ENCODE results near the gene STARD3NL.

STARD3NL gene

GRCh38 chr7:38182450-38182849, 4.4 kb downstream of the STARD3NL start:
- no peak overlapping the region for H3K4me3 ChIP-seq (ENCODE audit: low read depth, low read length)
- no peak for TF ChIP-seq CTCF (IDR thresholded peaks at IDR 0.05; ENCODE audit: low read depth, low read length, missing control alignments)
- DNase-seq (ENCODE audit: low read depth), result no peak

DNA sequence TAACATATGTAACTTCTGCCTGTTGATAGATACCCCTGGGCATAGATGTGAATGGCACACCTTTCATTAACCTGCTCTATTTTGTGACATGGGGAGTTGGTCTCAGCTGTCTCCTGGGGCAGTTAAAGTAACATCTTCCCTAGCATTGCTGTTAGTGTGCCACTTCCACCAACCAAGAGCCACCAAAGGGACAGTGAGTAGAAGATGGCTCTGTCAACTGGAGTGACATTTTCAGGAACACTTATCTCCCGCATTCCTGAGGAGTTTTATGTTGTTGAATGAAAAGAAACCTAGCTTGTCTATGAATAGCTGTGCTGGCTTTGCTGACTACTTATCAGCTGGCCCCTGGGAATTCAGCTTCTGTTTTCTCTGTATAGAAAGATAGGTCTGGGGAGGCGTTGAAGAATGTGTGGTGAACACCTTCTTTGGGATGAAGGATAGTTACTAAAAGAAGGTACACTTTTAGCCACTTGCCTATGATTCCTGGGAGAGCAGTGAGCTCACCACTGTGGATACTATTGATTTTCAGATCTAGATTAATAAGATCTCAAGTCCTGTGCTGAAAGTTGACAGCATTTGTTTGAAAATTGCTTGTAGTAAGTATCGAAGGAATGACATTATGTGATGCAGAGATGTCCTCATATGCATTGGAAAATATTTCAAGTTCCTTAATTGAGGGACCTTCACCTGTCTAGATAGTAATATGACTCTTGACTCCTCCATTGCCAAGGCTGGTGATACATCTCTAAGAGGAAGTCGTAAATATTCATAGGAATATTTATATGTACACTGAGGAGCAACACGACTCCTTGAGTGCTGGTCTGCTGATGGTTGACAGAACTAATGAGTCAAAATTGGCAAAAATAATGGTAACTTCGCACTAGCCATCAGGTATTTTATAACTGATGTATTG, 7.6 kb downstream of the STARD3NL start:
- no peak for DNase-seq (ENCODE audit: low read depth)
- no peak for TF ChIP-seq CTCF (IDR thresholded peaks at IDR 0.05; ENCODE audit: low read depth, low read length, missing control alignments)
- H3K4me3 ChIP-seq (ENCODE audit: low read depth, low read length), result no peak overlapping the region

- no peak for DNase-seq (ENCODE audit: low read depth)
- H3K4me3 ChIP-seq (ENCODE audit: low read depth, low read length), result no peak overlapping the region
- no peak for TF ChIP-seq CTCF (IDR thresholded peaks at IDR 0.05; ENCODE audit: low read depth, low read length, missing control alignments)
Measured at GRCh38 chr7:38186593-38187314, 8.7 kb downstream of the STARD3NL start.

GRCh38 chr7:38187794-38188440, 9.9 kb downstream of the STARD3NL start:
- no peak for TF ChIP-seq CTCF (IDR thresholded peaks at IDR 0.05; ENCODE audit: low read depth, low read length, missing control alignments)
- DNase-seq (ENCODE audit: low read depth), result no peak
- H3K4me3 ChIP-seq (ENCODE audit: low read depth, low read length), result no peak overlapping the region

- H3K4me3 ChIP-seq (ENCODE audit: low read depth, low read length), result no peak overlapping the region
- no peak for TF ChIP-seq CTCF (IDR thresholded peaks at IDR 0.05; ENCODE audit: low read depth, low read length, missing control alignments)
- DNase-seq (ENCODE audit: low read depth), result no peak
Measured at GRCh38 chr7:38189231-38189938, 11.3 kb downstream of the STARD3NL start.

- no peak overlapping the region for H3K4me3 ChIP-seq (ENCODE audit: low read depth, low read length)
- no peak for TF ChIP-seq CTCF (IDR thresholded peaks at IDR 0.05; ENCODE audit: low read depth, low read length, missing control alignments)
- DNase-seq (ENCODE audit: low read depth), result no peak
Measured at GRCh38 chr7:38190011-38190410, 12.0 kb downstream of the STARD3NL start.
